HCT116 (cell line): ENCODE measurements around the gene GMDS. TPM values are rescaled to one million over a fixed set of nuclear protein-coding genes. Genes with fewer than 3 reads are reported as not detected.

Source experiments
- ATAC-seq: fragments of 200-7000 bp; cut with Tn5 transposase; 2 replicates; pipeline ENCODE4 v1.9.1; 2020; ENCODE audit warnings: mild to moderate bottlenecking, moderate library complexity
- BruUV-seq: library from RNA; stranded (reverse); fragments of 400-500 nt; replicated peaks from 2 replicates; lab custom pipeline; 2021; lab: Mats Ljungman, UMichigan
- CTCF ChIA-PET: fragments of 300-600 bp; sonication (Branson Sonifier 250); formaldehyde crosslinking; loops from one replicate; lab custom pipeline; 2021; ENCODE audit warnings: antibody characterized with exemption; lab: Charles Lee
- POLR2A ChIA-PET: fragments of 300-600, 350-600 bp; sonication (Branson Sonifier 250); formaldehyde crosslinking; loops from one replicate; lab custom pipeline; 2021; ENCODE audit warnings: antibody characterized with exemption; lab: Charles Lee
- RAD21 ChIA-PET, 2 experiments: fragments of 300-600 bp; sonication (Branson Sonifier 250); formaldehyde crosslinking; loops; one replicate each; lab custom pipeline; 2023; ENCODE audit warnings: low total read pairs in 2 of 2; ENCODE audit not compliant: uncharacterized antibody in 2 of 2, unreplicated experiment in 2 of 2, low non-redundant PET in 1 of 2; lab: Charles Lee
- DNase-seq: peaks from one replicate; pipeline ENCODE4 v3.0.0-alpha.2; 2010; ENCODE audit warnings: low read depth, low spot score
- H2AFZ ChIP-seq: fragments of 200-600 bp; shearing (Covaris generic), sonication (generic); 2 replicates; pipeline ENCODE4 v1.6.1; 2017; ENCODE audit warnings: low read depth, mixed run types, mixed read lengths, antibody characterized with exemption, low read length; ENCODE audit not compliant: poor library complexity, severe bottlenecking
- H3K27ac ChIP-seq: 2 replicates; pipeline ENCODE4 v1.5.1; 2012; ENCODE audit warnings: low read depth, low read length
- H3K27me3 ChIP-seq: fragments of 200-600 bp; sonication (generic); 2 replicates; pipeline ENCODE4 v1.6.1; 2016; ENCODE audit warnings: mixed run types, low read length, mixed read lengths; ENCODE audit not compliant: insufficient read depth
- H3K36me3 ChIP-seq, 2 experiments: fragments of 200-500 bp in 1 of 2; fragments of 200-600 bp in 1 of 2; sonication (Bioruptor generic) in 1 of 2; sonication (generic) in 1 of 2; 2 replicates each; pipeline versions ENCODE4 v1.5.1 to v1.6.1; 2014 to 2016; ENCODE audit warnings: low read length in 2 of 2, inconsistent platforms in 1 of 2, mixed read lengths in 1 of 2, mixed run types in 1 of 2; ENCODE audit not compliant: insufficient read depth in 2 of 2, control insufficient read depth in 1 of 2
- H3K4me1 ChIP-seq, 2 experiments: fragments of 200-600 bp in 1 of 2; sonication (generic) in 1 of 2; 2 replicates each; pipeline versions ENCODE4 v1.5.1 to v1.6.1; 2012 to 2017; ENCODE audit warnings: low read length in 2 of 2, inconsistent platforms in 1 of 2, mild to moderate bottlenecking in 1 of 2, mixed read lengths in 1 of 2, mixed run types in 1 of 2, moderate library complexity in 1 of 2; ENCODE audit not compliant: insufficient read depth in 2 of 2, control insufficient read depth in 1 of 2
- H3K4me2 ChIP-seq: fragments of 200-600 bp; sonication (generic); 2 replicates; pipeline ENCODE4 v1.6.1; 2017; ENCODE audit warnings: mixed run types, low read length, mixed read lengths
- H3K4me3 ChIP-seq, 2 experiments: fragments of 200-600 bp in 1 of 2; sonication (generic) in 1 of 2; replicated peaks in 1 of 2; 2 replicates each; pipeline ENCODE4 v1.5.1; 2011 to 2016; ENCODE audit warnings: low read length in 2 of 2, control low read depth in 1 of 2, low read depth in 1 of 2, mild to moderate bottlenecking in 1 of 2, mixed read lengths in 1 of 2, mixed run types in 1 of 2
- H3K79me2 ChIP-seq: fragments of 200-600 bp; sonication (generic); 2 replicates; pipeline ENCODE4 v1.6.1; 2017; ENCODE audit warnings: mild to moderate bottlenecking, mixed run types, low read length, moderate library complexity, mixed read lengths; ENCODE audit not compliant: insufficient read depth
- H3K9ac ChIP-seq: fragments of 200-600 bp; sonication (generic); 2 replicates; pipeline ENCODE4 v1.6.1; 2016; ENCODE audit warnings: low read length, mixed read lengths
- H3K9me2 ChIP-seq: fragments of 200-600 bp; sonication (generic), shearing (Covaris generic); 2 replicates; pipeline ENCODE4 v1.6.1; 2017; ENCODE audit warnings: mixed run types, mild to moderate bottlenecking, moderate library complexity; ENCODE audit not compliant: insufficient read depth
- H3K9me3 ChIP-seq, 2 experiments: fragments of 200-500 bp in 1 of 2; fragments of 200-600 bp in 1 of 2; sonication (Bioruptor generic) in 1 of 2; sonication (generic) in 1 of 2; 2 replicates each; pipeline ENCODE4 v1.6.1; 2014 to 2017; ENCODE audit warnings: low read length in 2 of 2, mixed read lengths in 2 of 2, inconsistent platforms in 1 of 2, low read depth in 1 of 2, mild to moderate bottlenecking in 1 of 2, mixed run types in 1 of 2, moderate library complexity in 1 of 2; ENCODE audit not compliant: control insufficient read depth in 1 of 2, insufficient read depth in 1 of 2
- H4K20me1 ChIP-seq: fragments of 200-600 bp; sonication (generic), shearing (Covaris generic); 2 replicates; pipeline ENCODE4 v1.6.1; 2017; ENCODE audit warnings: mixed run types, mild to moderate bottlenecking, moderate library complexity; ENCODE audit not compliant: insufficient read depth
- CEBPB ChIP-seq: IDR thresholded peaks from 2 replicates; pipeline ENCODE4 v1.6.1; 2012; ENCODE audit warnings: low read depth
- EZH2 ChIP-seq: fragments of 200-600 bp; sonication (generic); IDR thresholded peaks from 2 replicates; pipeline ENCODE4 v1.6.1; 2017; ENCODE audit warnings: antibody characterized with exemption, mixed run types
- EZH2phosphoT487 ChIP-seq: fragments of 200-600 bp; IDR thresholded peaks from 2 replicates; pipeline ENCODE4 v1.6.1; 2018; ENCODE audit warnings: antibody characterized with exemption, borderline replicate concordance
- FOSL1 ChIP-seq: IDR thresholded peaks from 2 replicates; pipeline ENCODE4 v1.6.1; 2012; ENCODE audit warnings: low read depth
- POLR2A ChIP-seq: IDR thresholded peaks from 2 replicates; pipeline ENCODE4 v1.7.0; 2011; ENCODE audit warnings: borderline replicate concordance; ENCODE audit not compliant: insufficient read depth, insufficient read length; ENCODE audit errors: extremely low read depth
- POLR2AphosphoS5 ChIP-seq: IDR thresholded peaks from 2 replicates; pipeline ENCODE4 v1.6.1; 2011; ENCODE audit warnings: mild to moderate bottlenecking, low read depth, low read length, moderate library complexity
- RAD21 ChIP-seq: IDR thresholded peaks from 2 replicates; pipeline ENCODE4 v1.6.1; 2012; ENCODE audit warnings: low read depth, mild to moderate bottlenecking
- SIN3A ChIP-seq: IDR thresholded peaks from 2 replicates; pipeline ENCODE4 v1.6.1; 2012; ENCODE audit warnings: low read depth
- YY1 ChIP-seq: IDR thresholded peaks from 2 replicates; pipeline ENCODE4 v1.6.1; 2011; ENCODE audit warnings: low read length, low read depth, moderate library complexity, mild to moderate bottlenecking; ENCODE audit not compliant: insufficient replicate concordance; ENCODE audit errors: extremely low read depth
- ZFX ChIP-seq: fragments of 450-650 bp; IDR thresholded peaks from 2 replicates; pipeline ENCODE4 v1.6.1; 2017
- ZNF274 ChIP-seq: fragments of 200-500 bp; sonication (Bioruptor generic); IDR thresholded peaks from 2 replicates; pipeline ENCODE4 v1.6.1; 2014; ENCODE audit warnings: mild to moderate bottlenecking, low read depth, low read length, inconsistent platforms
- intact Hi-C: fragments of 100-400 bp; cut with micrococcal nuclease; formaldehyde crosslinking; loops from 2 replicates; pipeline ENCODE4 v1.10.0; 2022
- total RNA-seq: library from RNA; stranded (reverse); gene quantifications from one replicate; pipeline ENCODE4 v1.2.1, GENCODE V29; 2021; ENCODE audit not compliant: unreplicated experiment
- TF ChIP-seq, protein P1 (sequence below), 3 experiments: fragments of 200-600 bp in 1 of 3; sonication (generic) in 1 of 3; IDR thresholded peaks in 2 of 3; conservative IDR thresholded peaks in 1 of 3; 2 replicates each; pipeline ENCODE4 v1.5.1; 2012 to 2017; ENCODE audit warnings: low read depth in 2 of 3, low read length in 2 of 3, antibody characterized with exemption in 1 of 3, borderline replicate concordance in 1 of 3, control low read depth in 1 of 3, mild to moderate bottlenecking in 1 of 3, mixed read lengths in 1 of 3, mixed run types in 1 of 3, moderate library complexity in 1 of 3; ENCODE audit not compliant: insufficient read depth in 1 of 3
- TF ChIP-seq, protein P2 (sequence below): IDR thresholded peaks from 2 replicates; pipeline ENCODE4 v1.6.1; 2011; ENCODE audit warnings: mild to moderate bottlenecking, low read length, moderate library complexity; ENCODE audit not compliant: insufficient replicate concordance; ENCODE audit errors: extremely low read depth
- TF ChIP-seq, protein P3 (sequence below): IDR thresholded peaks from 2 replicates; pipeline ENCODE4 v1.6.1; 2012; ENCODE audit warnings: low read depth

Gene GMDS
- total RNA-seq, 1 experiment from 2014 or later, result 34.4 TPM

DNA sequence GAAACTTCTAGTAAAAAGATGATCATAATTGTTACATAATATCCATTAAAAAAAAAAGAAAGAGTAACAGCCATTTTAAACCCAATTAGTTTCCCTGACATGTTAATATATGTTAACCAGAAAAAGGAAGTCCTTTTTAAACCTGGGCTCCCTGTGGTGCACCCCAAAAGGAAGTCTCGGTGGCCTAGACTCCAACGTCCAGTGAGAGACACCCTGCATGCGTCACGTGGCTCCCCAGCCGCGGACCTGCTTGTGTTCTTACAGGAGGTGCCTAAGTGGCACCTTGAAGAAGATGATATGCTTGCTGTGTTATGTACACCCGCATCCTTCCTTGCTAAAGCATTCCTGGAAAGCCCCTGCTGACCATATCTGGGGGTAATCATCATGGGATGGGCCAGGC is 585.6 kb downstream of the GMDS start:
- Histone ChIP-seq H2AFZ (no peak overlapping the region), H4K20me1 (no peaks in the 10 kb centered on the region), H3K79me2 (no peaks in the 10 kb centered on the region), H3K9ac (no peak overlapping the region), H3K27ac (no peak overlapping the region), H3K4me2 (no peak overlapping the region), H3K27me3 (no peaks in the 10 kb centered on the region), H3K4me1 (no peaks in the 10 kb centered on the region), H3K9me3 (no peaks in the 10 kb centered on the region), H3K36me3 (no peaks in the 10 kb centered on the region), H3K4me3 (no peak overlapping the region), H3K9me2 (no peaks in the 10 kb centered on the region)
- ChIA-PET CTCF (no interaction called here), RAD21 (no interaction called here), POLR2A (no interaction called here)
- DNase-seq (no peak), ATAC-seq (no peak)
- intact Hi-C loops, result no loop called here
- TF ChIP-seq ZFX (no peak), POLR2A (no peak), FOSL1 (no peak), SIN3A (no peak), YY1 (no peak), RAD21 (no peak), POLR2AphosphoS5 (no peak), EZH2 (no peak), ZNF274 (no peak), CEBPB (no peak), EZH2phosphoT487 (no peak)
- TF ChIP-seq, protein P1, sequence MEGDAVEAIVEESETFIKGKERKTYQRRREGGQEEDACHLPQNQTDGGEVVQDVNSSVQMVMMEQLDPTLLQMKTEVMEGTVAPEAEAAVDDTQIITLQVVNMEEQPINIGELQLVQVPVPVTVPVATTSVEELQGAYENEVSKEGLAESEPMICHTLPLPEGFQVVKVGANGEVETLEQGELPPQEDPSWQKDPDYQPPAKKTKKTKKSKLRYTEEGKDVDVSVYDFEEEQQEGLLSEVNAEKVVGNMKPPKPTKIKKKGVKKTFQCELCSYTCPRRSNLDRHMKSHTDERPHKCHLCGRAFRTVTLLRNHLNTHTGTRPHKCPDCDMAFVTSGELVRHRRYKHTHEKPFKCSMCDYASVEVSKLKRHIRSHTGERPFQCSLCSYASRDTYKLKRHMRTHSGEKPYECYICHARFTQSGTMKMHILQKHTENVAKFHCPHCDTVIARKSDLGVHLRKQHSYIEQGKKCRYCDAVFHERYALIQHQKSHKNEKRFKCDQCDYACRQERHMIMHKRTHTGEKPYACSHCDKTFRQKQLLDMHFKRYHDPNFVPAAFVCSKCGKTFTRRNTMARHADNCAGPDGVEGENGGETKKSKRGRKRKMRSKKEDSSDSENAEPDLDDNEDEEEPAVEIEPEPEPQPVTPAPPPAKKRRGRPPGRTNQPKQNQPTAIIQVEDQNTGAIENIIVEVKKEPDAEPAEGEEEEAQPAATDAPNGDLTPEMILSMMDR (IDR thresholded peaks at IDR 0.05 in 2 of 3, conservative IDR thresholded peaks at IDR 0.05 in 1 of 3; ENCODE audit: borderline replicate concordance in 1 of 3, insufficient read depth in 1 of 3, low read depth in 2 of 3, low read length in 2 of 3), result no peak
- TF ChIP-seq, protein P2, sequence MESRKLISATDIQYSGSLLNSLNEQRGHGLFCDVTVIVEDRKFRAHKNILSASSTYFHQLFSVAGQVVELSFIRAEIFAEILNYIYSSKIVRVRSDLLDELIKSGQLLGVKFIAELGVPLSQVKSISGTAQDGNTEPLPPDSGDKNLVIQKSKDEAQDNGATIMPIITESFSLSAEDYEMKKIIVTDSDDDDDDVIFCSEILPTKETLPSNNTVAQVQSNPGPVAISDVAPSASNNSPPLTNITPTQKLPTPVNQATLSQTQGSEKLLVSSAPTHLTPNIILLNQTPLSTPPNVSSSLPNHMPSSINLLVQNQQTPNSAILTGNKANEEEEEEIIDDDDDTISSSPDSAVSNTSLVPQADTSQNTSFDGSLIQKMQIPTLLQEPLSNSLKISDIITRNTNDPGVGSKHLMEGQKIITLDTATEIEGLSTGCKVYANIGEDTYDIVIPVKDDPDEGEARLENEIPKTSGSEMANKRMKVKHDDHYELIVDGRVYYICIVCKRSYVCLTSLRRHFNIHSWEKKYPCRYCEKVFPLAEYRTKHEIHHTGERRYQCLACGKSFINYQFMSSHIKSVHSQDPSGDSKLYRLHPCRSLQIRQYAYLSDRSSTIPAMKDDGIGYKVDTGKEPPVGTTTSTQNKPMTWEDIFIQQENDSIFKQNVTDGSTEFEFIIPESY, result no peak
- TF ChIP-seq, protein P3, sequence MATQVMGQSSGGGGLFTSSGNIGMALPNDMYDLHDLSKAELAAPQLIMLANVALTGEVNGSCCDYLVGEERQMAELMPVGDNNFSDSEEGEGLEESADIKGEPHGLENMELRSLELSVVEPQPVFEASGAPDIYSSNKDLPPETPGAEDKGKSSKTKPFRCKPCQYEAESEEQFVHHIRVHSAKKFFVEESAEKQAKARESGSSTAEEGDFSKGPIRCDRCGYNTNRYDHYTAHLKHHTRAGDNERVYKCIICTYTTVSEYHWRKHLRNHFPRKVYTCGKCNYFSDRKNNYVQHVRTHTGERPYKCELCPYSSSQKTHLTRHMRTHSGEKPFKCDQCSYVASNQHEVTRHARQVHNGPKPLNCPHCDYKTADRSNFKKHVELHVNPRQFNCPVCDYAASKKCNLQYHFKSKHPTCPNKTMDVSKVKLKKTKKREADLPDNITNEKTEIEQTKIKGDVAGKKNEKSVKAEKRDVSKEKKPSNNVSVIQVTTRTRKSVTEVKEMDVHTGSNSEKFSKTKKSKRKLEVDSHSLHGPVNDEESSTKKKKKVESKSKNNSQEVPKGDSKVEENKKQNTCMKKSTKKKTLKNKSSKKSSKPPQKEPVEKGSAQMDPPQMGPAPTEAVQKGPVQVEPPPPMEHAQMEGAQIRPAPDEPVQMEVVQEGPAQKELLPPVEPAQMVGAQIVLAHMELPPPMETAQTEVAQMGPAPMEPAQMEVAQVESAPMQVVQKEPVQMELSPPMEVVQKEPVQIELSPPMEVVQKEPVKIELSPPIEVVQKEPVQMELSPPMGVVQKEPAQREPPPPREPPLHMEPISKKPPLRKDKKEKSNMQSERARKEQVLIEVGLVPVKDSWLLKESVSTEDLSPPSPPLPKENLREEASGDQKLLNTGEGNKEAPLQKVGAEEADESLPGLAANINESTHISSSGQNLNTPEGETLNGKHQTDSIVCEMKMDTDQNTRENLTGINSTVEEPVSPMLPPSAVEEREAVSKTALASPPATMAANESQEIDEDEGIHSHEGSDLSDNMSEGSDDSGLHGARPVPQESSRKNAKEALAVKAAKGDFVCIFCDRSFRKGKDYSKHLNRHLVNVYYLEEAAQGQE, result no peak
- no TSS peak for BruUV-seq
